GM13977 (cell line): Measurements from ENCODE around the gene FADS2.
A peak's percentile ranks its signal among the peaks of the same experiment; 100 is the strongest.

Experiments
- DNase-seq: peaks from one replicate; pipeline ENCODE4 v3.0.0; 2012; ENCODE audit warnings: low spot score
- in situ Hi-C: fragments of 300-500 bp; cut with MboI; formaldehyde crosslinking; loops from one replicate; pipeline ENCODE4 v1.12.0; 2022; ENCODE audit warnings: low sequenced_read_pairs, low pct_unique_long_range_greater_than_20kb, mixed read lengths, inconsistent platforms; ENCODE audit not compliant: unreplicated experiment
- TF ChIP-seq, protein P1 (sequence below): IDR thresholded peaks from 2 replicates; pipeline ENCODE4 v1.5.1; 2012; ENCODE audit warnings: mild to moderate bottlenecking, control low read depth; ENCODE audit not compliant: insufficient read depth; ENCODE audit errors: extremely low read depth, missing control alignments

Gene FADS2

GRCh38 chr11:61897387-61898246, 69.5 kb downstream of the FADS2 start:
- peak; percentile 89 for DNase-seq
- TF ChIP-seq, protein P1, sequence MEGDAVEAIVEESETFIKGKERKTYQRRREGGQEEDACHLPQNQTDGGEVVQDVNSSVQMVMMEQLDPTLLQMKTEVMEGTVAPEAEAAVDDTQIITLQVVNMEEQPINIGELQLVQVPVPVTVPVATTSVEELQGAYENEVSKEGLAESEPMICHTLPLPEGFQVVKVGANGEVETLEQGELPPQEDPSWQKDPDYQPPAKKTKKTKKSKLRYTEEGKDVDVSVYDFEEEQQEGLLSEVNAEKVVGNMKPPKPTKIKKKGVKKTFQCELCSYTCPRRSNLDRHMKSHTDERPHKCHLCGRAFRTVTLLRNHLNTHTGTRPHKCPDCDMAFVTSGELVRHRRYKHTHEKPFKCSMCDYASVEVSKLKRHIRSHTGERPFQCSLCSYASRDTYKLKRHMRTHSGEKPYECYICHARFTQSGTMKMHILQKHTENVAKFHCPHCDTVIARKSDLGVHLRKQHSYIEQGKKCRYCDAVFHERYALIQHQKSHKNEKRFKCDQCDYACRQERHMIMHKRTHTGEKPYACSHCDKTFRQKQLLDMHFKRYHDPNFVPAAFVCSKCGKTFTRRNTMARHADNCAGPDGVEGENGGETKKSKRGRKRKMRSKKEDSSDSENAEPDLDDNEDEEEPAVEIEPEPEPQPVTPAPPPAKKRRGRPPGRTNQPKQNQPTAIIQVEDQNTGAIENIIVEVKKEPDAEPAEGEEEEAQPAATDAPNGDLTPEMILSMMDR = peak; percentile 99
- in situ Hi-C loops = no loop called here

GRCh38 chr11:61898247-61898582, 70.1 kb downstream of the FADS2 start:
- in situ Hi-C loops = no loop called here
- TF ChIP-seq, protein P1 = no peak
- no peak for DNase-seq

DNA sequence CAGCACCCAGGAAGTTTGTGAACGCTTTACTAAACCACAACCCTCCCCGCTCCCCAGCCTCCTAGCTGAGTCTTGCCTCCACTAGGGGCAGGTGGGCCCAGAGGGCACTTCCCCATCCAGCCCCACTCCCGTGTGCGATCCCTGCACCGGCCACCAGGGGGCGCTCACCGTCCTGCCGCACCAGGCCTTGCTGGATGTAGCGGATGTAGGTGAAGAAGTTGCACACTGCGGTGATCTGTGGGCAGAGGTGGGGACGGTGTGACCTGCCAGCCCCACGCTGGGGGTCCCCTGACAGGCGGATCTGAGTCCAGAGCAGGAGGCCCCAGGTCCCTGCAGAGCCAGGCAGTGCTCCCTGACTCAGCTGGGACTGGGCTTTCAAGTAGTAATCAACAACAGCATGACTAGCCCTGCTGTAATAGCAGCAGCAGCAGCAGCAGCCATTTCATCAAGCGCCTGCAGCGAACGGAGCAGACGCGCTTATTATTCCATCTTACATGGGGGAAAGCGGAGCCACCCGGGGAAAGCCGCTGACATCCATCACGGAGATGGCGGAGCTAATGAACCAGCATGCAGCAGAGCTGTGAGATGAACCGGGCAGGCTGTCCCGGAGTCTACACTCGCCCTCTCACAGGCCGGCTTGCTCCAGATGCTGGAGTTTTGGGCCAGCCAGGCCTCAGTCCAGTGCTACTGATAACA, 71.2 kb downstream of the FADS2 start:
- peak; percentile 96 for DNase-seq
- in situ Hi-C loops = no loop called here
- TF ChIP-seq, protein P1 = peak; percentile 99

DNA sequence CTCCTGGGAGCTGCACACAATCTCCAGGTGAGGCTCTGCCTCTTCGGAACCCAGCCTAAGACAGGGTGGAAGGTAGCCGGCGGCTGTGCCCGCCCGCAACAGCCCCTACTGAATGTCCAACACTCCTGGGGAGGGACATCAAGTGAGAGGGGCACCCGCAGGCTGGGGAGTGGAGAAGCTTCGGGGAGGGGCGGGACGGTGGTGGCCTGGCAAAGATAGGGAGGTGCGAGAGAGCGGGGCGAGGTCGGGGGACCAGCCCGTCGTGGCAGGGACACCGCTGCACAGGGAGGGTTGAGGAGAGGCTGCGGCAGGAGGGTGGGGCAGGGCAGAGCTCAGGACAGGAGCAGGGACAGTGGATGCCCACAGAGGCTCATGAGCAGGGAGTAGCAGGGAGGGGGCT, 72.2 kb downstream of the FADS2 start:
- TF ChIP-seq, protein P1 = no peak

GRCh38 chr11:61901397-61901796, 73.3 kb downstream of the FADS2 start:
- no peak for DNase-seq
- TF ChIP-seq, protein P1 = no peak
- in situ Hi-C loops = no loop called here

More for the DNA sequence above, 72.2 kb downstream of the FADS2 start:
- no peak for DNase-seq
- in situ Hi-C loops = no loop called here

DNA sequence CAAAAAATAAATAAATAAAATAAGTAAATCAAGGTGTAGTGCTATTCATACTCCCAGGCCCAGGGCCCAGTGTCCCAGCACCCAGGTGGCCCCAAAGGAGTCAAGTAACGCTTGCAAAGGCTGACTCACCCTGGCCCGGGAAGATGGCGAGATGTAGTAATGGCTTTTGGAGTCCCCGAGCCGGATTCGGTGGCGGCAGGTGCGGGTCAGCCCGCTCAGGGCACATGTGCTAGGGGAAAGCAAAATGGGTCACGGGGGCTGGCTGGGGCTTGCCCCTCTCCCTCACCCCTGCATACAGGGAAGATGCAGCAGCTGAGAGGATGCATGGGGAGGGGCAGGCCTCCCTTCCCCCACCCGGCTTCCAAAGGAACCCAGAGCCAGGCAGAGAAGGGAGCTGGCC, 74.2 kb downstream of the FADS2 start:
- TF ChIP-seq, protein P1 = no peak
- in situ Hi-C loops = no loop called here
- no peak for DNase-seq
